ENCODE results near the gene ANKH.

- TF ChIP-seq CTCF (conservative IDR thresholded peaks at IDR 0.05; ENCODE audit: low read length), result no peak
- no peak for TF ChIP-seq EZH2phosphoT487 (IDR thresholded peaks at IDR 0.05; ENCODE audit: borderline replicate concordance)
Observed at GRCh38 chr5:14871214-14872069, at the start of gene ANKH.
